Esophagus muscularis mucosa (tissue), 3 donors: ENCODE results near the gene ATXN7L3.

Source experiments
- CTCF ChIP-seq, 3 experiments: fragments of 200-600 bp in 2 of 3; fragments of 450-650 bp in 1 of 3; sonication (generic) in 2 of 3; IDR thresholded peaks; one replicate each; pipeline ENCODE4 v1.5.1; 2017 to 2019; ENCODE audit warnings: antibody characterized with exemption in 3 of 3, mild to moderate bottlenecking in 2 of 3, moderate library complexity in 1 of 3
- POLR2A ChIP-seq: fragments of 450-650 bp; IDR thresholded peaks from one replicate; pipeline ENCODE4 v1.6.1; 2017; ENCODE audit warnings: antibody characterized with exemption, moderate library complexity, mild to moderate bottlenecking, low read depth

- TF ChIP-seq CTCF (IDR thresholded peaks at IDR 0.05) (no peak), POLR2A (no peak)
Measured at GRCh38 chr17:44159519-44160210, 40.0 kb downstream of the ATXN7L3 start.
